WTC11 (cell line): ENCODE data around the gene FAM171A1. TPM values are rescaled to one million over a fixed set of nuclear protein-coding genes. Genes with fewer than 3 reads are reported as not detected.
"Not testable (repeated sequence)": the region's sequence is repeated elsewhere in the genome, so short reads cannot be mapped to it uniquely, and the experiment has no call there.

ENCODE experiments used
- ATAC-seq: fragments of 200-7000 bp; cut with Tn5 transposase; 2 replicates; pipeline ENCODE4 v1.10.0; 2021; ENCODE audit warnings: mild to moderate bottlenecking, moderate library complexity
- CTCF ChIA-PET: fragments of 300-600 bp; sonication (Branson Sonifier 250); formaldehyde crosslinking; loops from one replicate; lab custom pipeline; 2021; ENCODE audit warnings: antibody characterized with exemption; lab: Charles Lee
- POLR2A ChIA-PET: fragments of 350-600 bp; sonication (Branson Sonifier 250); formaldehyde crosslinking; loops from one replicate; lab custom pipeline; 2021; ENCODE audit warnings: antibody characterized with exemption; lab: Charles Lee
- DNase-seq: peaks from one replicate; pipeline ENCODE4 v3.0.0; 2021; ENCODE audit warnings: low spot score
- H3K27ac Mint-ChIP-seq: 2 replicates; pipeline ENCODE4 v1.8.0; 2021; ENCODE audit warnings: mixed read lengths
- H3K27me3 Mint-ChIP-seq: 2 replicates; pipeline ENCODE4 v1.8.0; 2021; ENCODE audit warnings: low read depth, mild to moderate bottlenecking, moderate library complexity, mixed read lengths
- H3K36me3 Mint-ChIP-seq: 2 replicates; pipeline ENCODE4 v1.8.0; 2021; ENCODE audit warnings: mixed read lengths
- H3K4me1 Mint-ChIP-seq: 2 replicates; pipeline ENCODE4 v1.8.0; 2022; ENCODE audit warnings: mixed read lengths
- H3K4me3 Mint-ChIP-seq: 2 replicates; pipeline ENCODE4 v1.8.0; 2021; ENCODE audit warnings: mild to moderate bottlenecking, moderate library complexity, mixed read lengths
- H3K9me3 Mint-ChIP-seq: 2 replicates; pipeline ENCODE4 v1.8.0; 2021; ENCODE audit warnings: mixed read lengths
- ATF1 ChIP-seq: sonication (generic); formaldehyde crosslinking; IDR thresholded peaks from 2 replicates; pipeline ENCODE4 v1.8.1; 2023; ENCODE audit warnings: mild to moderate bottlenecking, moderate library complexity, missing genetic modification reagents
- FOXK1 ChIP-seq: sonication (generic); formaldehyde crosslinking; IDR thresholded peaks from 2 replicates; pipeline ENCODE4 v1.8.0; 2022; ENCODE audit warnings: mild to moderate bottlenecking, moderate library complexity, missing genetic modification reagents
- GRHL2 ChIP-seq: fragments of 250-450 bp; sonication (Bioruptor Pico); IDR thresholded peaks from 2 replicates; pipeline ENCODE4 v1.8.0; 2022; ENCODE audit warnings: mild to moderate bottlenecking, moderate library complexity; ENCODE audit not compliant: insufficient replicate concordance, severe bottlenecking
- JAZF1 ChIP-seq: fragments of 250-450 bp; sonication (Bioruptor Pico); IDR thresholded peaks from 2 replicates; pipeline ENCODE4 v1.9.0; 2021; ENCODE audit warnings: moderate library complexity, mild to moderate bottlenecking, inconsistent platforms
- MYBL2 ChIP-seq: sonication (generic); formaldehyde crosslinking; IDR thresholded peaks from 2 replicates; pipeline ENCODE4 v1.8.1; 2023; ENCODE audit warnings: mild to moderate bottlenecking, moderate library complexity, missing genetic modification reagents
- NFE2L1 ChIP-seq: sonication (generic); formaldehyde crosslinking; IDR thresholded peaks from 2 replicates; pipeline ENCODE4 v1.8.1; 2023; ENCODE audit warnings: missing genetic modification reagents
- NR2C2 ChIP-seq: sonication (generic); formaldehyde crosslinking; IDR thresholded peaks from 2 replicates; pipeline ENCODE4 v1.8.0; 2022; ENCODE audit warnings: mild to moderate bottlenecking, missing genetic modification reagents
- RELA ChIP-seq: sonication (generic); formaldehyde crosslinking; IDR thresholded peaks from 2 replicates; pipeline ENCODE4 v1.8.1; 2022; ENCODE audit warnings: missing genetic modification reagents, mild to moderate bottlenecking, borderline replicate concordance
- SMAD4 ChIP-seq: sonication (generic); formaldehyde crosslinking; IDR thresholded peaks from 2 replicates; pipeline ENCODE4 v1.8.0; 2022; ENCODE audit warnings: mild to moderate bottlenecking, missing genetic modification reagents
- SOX15 ChIP-seq: fragments of 250-450 bp; sonication (Bioruptor Pico); IDR thresholded peaks from 2 replicates; pipeline ENCODE4 v1.9.0; 2021; ENCODE audit warnings: mild to moderate bottlenecking
- SP1 ChIP-seq: sonication (generic); formaldehyde crosslinking; conservative IDR thresholded peaks from 2 replicates; pipeline ENCODE4 v1.8.1; 2022; ENCODE audit warnings: missing genetic modification reagents
- TEAD4 ChIP-seq: sonication (generic); formaldehyde crosslinking; IDR thresholded peaks from 2 replicates; pipeline ENCODE4 v1.8.0; 2022; ENCODE audit warnings: mild to moderate bottlenecking, missing genetic modification reagents
- total RNA-seq: library from RNA; stranded (reverse); gene quantifications from 3 replicates; pipeline ENCODE4 v1.2.3, GENCODE V29; 2021
- TF ChIP-seq, protein P1 (sequence below): sonication (generic); formaldehyde crosslinking; IDR thresholded peaks from 2 replicates; pipeline ENCODE4 v1.8.0; 2023; ENCODE audit warnings: missing genetic modification reagents, mild to moderate bottlenecking, borderline replicate concordance
- TF ChIP-seq, protein P2 (sequence below): sonication (generic); formaldehyde crosslinking; IDR thresholded peaks from 2 replicates; pipeline ENCODE4 v1.8.0; 2022; ENCODE audit warnings: missing genetic modification reagents
- TF ChIP-seq, protein P3 (sequence below): sonication (generic); formaldehyde crosslinking; IDR thresholded peaks from 2 replicates; pipeline ENCODE4 v1.8.0; 2022; ENCODE audit warnings: mild to moderate bottlenecking, missing genetic modification reagents
- TF ChIP-seq, protein P4 (sequence below): fragments of 250-450 bp; sonication (Bioruptor Pico); IDR thresholded peaks from 2 replicates; pipeline ENCODE4 v2.1.2; 2022; ENCODE audit warnings: mild to moderate bottlenecking, moderate library complexity
- TF ChIP-seq, protein P5 (sequence below): fragments of 250-450 bp; sonication (Bioruptor Pico); IDR thresholded peaks from 2 replicates; pipeline ENCODE4 v1.9.0; 2021; ENCODE audit warnings: mild to moderate bottlenecking, borderline replicate concordance

FAM171A1 gene
- total RNA-seq, 1 experiment from 2014 or later = 33.9 TPM

DNA sequence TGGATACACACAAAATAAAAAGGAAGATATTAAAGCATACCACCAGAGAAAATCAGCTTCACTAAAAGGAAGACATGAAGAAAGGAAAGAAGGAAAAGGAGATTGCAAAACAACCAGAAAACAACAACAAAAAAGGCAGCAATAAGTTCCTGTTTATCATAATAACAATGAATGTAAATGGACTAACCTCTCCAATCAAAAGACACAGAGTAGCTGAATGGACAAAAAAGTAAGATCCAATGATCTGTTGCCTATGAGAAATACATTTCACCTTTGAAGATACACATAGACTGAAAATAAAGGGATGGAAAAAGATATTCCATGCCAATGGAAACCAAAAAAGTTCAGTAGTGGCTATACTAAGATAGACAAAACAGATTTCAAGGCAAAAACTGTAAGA lies 30.3 kb upstream of the FAM171A1 start:
- DNase-seq = no peak
- ChIA-PET CTCF (no interaction called here), POLR2A (no interaction called here)

DNA sequence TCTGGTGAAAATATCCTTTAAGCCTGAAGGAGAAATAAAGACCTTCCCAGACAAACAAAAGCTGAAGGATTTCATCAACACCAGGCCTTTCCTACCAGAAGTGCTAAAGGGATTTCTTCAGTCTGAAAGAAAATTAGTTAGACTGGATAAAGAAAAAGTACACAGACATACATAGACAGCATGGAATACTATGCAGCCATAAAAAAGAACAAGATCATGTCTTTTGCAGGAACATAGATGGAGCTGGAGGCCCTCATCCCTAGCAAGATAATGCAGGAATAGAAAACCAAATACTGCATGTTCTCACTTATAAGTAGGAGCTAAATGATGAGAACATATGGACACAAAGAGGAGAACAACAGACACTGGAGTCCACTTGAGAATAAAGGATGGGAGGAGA lies 29.4 kb upstream of the FAM171A1 start:
- H3K36me3 Mint-ChIP-seq, DNase-seq, POLR2A ChIA-PET, H3K27ac Mint-ChIP-seq, ATAC-seq, H3K4me3 Mint-ChIP-seq, H3K27me3 Mint-ChIP-seq, H3K4me1 Mint-ChIP-seq, CTCF ChIA-PET: not testable (repeated sequence)
- peaks cover 42% of the 10 kb centered on the region for H3K9me3 Mint-ChIP-seq

More for the DNA sequence above, 30.3 kb upstream of the FAM171A1 start:
- no peak overlapping the region for H3K27ac Mint-ChIP-seq
- no peak overlapping the region for H3K4me3 Mint-ChIP-seq
- 0 out of 2 replicates have a peak, but pooled peaks cover 3% of the 10 kb centered on the region for H3K36me3 Mint-ChIP-seq
- peaks cover 9% of the 10 kb centered on the region for H3K4me1 Mint-ChIP-seq
- TF ChIP-seq SMAD4 (CRISPR knock-in tag) (no peak), JAZF1 (no peak), SP1 (no peak), TEAD4 (CRISPR knock-in tag) (no peak), FOXK1 (no peak), RELA (CRISPR knock-in tag) (no peak), NR2C2 (CRISPR knock-in tag) (no peak), GRHL2 (no peak), ATF1 (CRISPR knock-in tag) (no peak), SOX15 (CRISPR knock-in tag) (no peak), NFE2L1 (no peak), MYBL2 (CRISPR knock-in tag) (no peak)
- TF ChIP-seq, protein P1, sequence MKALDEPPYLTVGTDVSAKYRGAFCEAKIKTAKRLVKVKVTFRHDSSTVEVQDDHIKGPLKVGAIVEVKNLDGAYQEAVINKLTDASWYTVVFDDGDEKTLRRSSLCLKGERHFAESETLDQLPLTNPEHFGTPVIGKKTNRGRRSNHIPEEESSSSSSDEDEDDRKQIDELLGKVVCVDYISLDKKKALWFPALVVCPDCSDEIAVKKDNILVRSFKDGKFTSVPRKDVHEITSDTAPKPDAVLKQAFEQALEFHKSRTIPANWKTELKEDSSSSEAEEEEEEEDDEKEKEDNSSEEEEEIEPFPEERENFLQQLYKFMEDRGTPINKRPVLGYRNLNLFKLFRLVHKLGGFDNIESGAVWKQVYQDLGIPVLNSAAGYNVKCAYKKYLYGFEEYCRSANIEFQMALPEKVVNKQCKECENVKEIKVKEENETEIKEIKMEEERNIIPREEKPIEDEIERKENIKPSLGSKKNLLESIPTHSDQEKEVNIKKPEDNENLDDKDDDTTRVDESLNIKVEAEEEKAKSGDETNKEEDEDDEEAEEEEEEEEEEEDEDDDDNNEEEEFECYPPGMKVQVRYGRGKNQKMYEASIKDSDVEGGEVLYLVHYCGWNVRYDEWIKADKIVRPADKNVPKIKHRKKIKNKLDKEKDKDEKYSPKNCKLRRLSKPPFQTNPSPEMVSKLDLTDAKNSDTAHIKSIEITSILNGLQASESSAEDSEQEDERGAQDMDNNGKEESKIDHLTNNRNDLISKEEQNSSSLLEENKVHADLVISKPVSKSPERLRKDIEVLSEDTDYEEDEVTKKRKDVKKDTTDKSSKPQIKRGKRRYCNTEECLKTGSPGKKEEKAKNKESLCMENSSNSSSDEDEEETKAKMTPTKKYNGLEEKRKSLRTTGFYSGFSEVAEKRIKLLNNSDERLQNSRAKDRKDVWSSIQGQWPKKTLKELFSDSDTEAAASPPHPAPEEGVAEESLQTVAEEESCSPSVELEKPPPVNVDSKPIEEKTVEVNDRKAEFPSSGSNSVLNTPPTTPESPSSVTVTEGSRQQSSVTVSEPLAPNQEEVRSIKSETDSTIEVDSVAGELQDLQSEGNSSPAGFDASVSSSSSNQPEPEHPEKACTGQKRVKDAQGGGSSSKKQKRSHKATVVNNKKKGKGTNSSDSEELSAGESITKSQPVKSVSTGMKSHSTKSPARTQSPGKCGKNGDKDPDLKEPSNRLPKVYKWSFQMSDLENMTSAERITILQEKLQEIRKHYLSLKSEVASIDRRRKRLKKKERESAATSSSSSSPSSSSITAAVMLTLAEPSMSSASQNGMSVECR (CRISPR knock-in tag) = no peak
- TF ChIP-seq, protein P2, sequence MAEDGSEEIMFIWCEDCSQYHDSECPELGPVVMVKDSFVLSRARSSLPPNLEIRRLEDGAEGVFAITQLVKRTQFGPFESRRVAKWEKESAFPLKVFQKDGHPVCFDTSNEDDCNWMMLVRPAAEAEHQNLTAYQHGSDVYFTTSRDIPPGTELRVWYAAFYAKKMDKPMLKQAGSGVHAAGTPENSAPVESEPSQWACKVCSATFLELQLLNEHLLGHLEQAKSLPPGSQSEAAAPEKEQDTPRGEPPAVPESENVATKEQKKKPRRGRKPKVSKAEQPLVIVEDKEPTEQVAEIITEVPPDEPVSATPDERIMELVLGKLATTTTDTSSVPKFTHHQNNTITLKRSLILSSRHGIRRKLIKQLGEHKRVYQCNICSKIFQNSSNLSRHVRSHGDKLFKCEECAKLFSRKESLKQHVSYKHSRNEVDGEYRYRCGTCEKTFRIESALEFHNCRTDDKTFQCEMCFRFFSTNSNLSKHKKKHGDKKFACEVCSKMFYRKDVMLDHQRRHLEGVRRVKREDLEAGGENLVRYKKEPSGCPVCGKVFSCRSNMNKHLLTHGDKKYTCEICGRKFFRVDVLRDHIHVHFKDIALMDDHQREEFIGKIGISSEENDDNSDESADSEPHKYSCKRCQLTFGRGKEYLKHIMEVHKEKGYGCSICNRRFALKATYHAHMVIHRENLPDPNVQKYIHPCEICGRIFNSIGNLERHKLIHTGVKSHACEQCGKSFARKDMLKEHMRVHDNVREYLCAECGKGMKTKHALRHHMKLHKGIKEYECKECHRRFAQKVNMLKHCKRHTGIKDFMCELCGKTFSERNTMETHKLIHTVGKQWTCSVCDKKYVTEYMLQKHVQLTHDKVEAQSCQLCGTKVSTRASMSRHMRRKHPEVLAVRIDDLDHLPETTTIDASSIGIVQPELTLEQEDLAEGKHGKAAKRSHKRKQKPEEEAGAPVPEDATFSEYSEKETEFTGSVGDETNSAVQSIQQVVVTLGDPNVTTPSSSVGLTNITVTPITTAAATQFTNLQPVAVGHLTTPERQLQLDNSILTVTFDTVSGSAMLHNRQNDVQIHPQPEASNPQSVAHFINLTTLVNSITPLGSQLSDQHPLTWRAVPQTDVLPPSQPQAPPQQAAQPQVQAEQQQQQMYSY (CRISPR knock-in tag) = no peak
- TF ChIP-seq, protein P3, sequence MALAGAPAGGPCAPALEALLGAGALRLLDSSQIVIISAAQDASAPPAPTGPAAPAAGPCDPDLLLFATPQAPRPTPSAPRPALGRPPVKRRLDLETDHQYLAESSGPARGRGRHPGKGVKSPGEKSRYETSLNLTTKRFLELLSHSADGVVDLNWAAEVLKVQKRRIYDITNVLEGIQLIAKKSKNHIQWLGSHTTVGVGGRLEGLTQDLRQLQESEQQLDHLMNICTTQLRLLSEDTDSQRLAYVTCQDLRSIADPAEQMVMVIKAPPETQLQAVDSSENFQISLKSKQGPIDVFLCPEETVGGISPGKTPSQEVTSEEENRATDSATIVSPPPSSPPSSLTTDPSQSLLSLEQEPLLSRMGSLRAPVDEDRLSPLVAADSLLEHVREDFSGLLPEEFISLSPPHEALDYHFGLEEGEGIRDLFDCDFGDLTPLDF (CRISPR knock-in tag) = no peak
- TF ChIP-seq, protein P4, sequence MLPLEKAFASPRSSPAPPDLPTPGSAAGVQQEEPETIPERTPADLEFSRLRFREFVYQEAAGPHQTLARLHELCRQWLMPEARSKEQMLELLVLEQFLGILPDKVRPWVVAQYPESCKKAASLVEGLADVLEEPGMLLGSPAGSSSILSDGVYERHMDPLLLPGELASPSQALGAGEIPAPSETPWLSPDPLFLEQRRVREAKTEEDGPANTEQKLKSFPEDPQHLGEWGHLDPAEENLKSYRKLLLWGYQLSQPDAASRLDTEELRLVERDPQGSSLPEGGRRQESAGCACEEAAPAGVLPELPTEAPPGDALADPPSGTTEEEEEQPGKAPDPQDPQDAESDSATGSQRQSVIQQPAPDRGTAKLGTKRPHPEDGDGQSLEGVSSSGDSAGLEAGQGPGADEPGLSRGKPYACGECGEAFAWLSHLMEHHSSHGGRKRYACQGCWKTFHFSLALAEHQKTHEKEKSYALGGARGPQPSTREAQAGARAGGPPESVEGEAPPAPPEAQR (CRISPR knock-in tag) = no peak
- TF ChIP-seq, protein P5, sequence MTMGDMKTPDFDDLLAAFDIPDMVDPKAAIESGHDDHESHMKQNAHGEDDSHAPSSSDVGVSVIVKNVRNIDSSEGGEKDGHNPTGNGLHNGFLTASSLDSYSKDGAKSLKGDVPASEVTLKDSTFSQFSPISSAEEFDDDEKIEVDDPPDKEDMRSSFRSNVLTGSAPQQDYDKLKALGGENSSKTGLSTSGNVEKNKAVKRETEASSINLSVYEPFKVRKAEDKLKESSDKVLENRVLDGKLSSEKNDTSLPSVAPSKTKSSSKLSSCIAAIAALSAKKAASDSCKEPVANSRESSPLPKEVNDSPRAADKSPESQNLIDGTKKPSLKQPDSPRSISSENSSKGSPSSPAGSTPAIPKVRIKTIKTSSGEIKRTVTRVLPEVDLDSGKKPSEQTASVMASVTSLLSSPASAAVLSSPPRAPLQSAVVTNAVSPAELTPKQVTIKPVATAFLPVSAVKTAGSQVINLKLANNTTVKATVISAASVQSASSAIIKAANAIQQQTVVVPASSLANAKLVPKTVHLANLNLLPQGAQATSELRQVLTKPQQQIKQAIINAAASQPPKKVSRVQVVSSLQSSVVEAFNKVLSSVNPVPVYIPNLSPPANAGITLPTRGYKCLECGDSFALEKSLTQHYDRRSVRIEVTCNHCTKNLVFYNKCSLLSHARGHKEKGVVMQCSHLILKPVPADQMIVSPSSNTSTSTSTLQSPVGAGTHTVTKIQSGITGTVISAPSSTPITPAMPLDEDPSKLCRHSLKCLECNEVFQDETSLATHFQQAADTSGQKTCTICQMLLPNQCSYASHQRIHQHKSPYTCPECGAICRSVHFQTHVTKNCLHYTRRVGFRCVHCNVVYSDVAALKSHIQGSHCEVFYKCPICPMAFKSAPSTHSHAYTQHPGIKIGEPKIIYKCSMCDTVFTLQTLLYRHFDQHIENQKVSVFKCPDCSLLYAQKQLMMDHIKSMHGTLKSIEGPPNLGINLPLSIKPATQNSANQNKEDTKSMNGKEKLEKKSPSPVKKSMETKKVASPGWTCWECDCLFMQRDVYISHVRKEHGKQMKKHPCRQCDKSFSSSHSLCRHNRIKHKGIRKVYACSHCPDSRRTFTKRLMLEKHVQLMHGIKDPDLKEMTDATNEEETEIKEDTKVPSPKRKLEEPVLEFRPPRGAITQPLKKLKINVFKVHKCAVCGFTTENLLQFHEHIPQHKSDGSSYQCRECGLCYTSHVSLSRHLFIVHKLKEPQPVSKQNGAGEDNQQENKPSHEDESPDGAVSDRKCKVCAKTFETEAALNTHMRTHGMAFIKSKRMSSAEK (CRISPR knock-in tag) = no peak
- TF ChIP-seq, all 79 proteins: peak for 0
- Mint-ChIP-seq H3K9me3 (peaks cover 43% of the 10 kb centered on the region), H3K27me3 (peaks cover 8% of the 10 kb centered on the region)
- ATAC-seq = no peak
